Thyroid gland (tissue), 4 donors: ENCODE measurements around the gene PIP5KL1. TPM values are rescaled to one million over a fixed set of nuclear protein-coding genes. Genes with fewer than 3 reads are reported as not detected.
A peak's percentile ranks its signal among the peaks of the same experiment; 100 is the strongest.

Source experiments
- DNase-seq, 2 donors: peaks; one replicate each; pipeline ENCODE4 v3.0.0-alpha.2; 2019
- H3K27ac ChIP-seq, 3 donors: fragments of 200-600 bp; sonication (generic); 1 replicate in 2 of 3; 2 replicates in 1 of 3; pipeline ENCODE4 v1.5.1; 2016 to 2019; ENCODE audit warnings: mild to moderate bottlenecking in 1 of 3, moderate library complexity in 1 of 3
- H3K27me3 ChIP-seq: fragments of 200-600 bp; sonication (generic); one replicate; pipeline ENCODE4 v1.5.1; 2019
- H3K36me3 ChIP-seq, 2 donors: fragments of 200-600 bp; sonication (generic); one replicate each; pipeline ENCODE4 v1.5.1; 2016 to 2019
- H3K4me1 ChIP-seq, 2 donors: fragments of 200-600 bp; sonication (generic); one replicate each; pipeline ENCODE4 v1.5.1; 2017 to 2019
- H3K4me3 ChIP-seq, 3 donors: fragments of 200-600 bp; sonication (generic); replicated peaks in 1 of 3; 1 replicate in 2 of 3; 2 replicates in 1 of 3; pipeline ENCODE4 v1.5.1; 2016; ENCODE audit warnings: mild to moderate bottlenecking in 1 of 3
- H3K9me3 ChIP-seq: fragments of 200-600 bp; sonication (generic); one replicate; pipeline ENCODE4 v1.5.1; 2017
- CTCF ChIP-seq, 6 experiments: fragments of 200-600 bp in 3 of 6; fragments of 450-650 bp in 3 of 6; sonication (generic) in 3 of 6; IDR thresholded peaks; one replicate each; pipeline ENCODE4 v1.5.1; 2016 to 2019; ENCODE audit warnings: antibody characterized with exemption in 6 of 6, mild to moderate bottlenecking in 2 of 6, inconsistent platforms in 1 of 6, moderate library complexity in 1 of 6
- POLR2A ChIP-seq, 2 donors: fragments of 450-650 bp; IDR thresholded peaks; one replicate each; pipeline ENCODE4 v1.6.1; 2017; ENCODE audit warnings: antibody characterized with exemption in 2 of 2, mild to moderate bottlenecking in 2 of 2, moderate library complexity in 1 of 2
- WGBS, 2 donors: methylation state at CpG; one replicate each; pipeline ENCODE4 v1.1.5; 2017; 5-methylcytosine and 5-hydroxymethylcytosine counted together
- intact Hi-C: fragments of 100-400 bp; cut with DNase I; formaldehyde crosslinking; loops from one replicate; pipeline ENCODE4 v1.15.1; 2023
- total RNA-seq, 4 donors: library from RNA; depleted of rRNA; stranded (reverse); fragments of >200 nt; gene quantifications; one replicate each; pipeline ENCODE4 v1.2.3, GENCODE V29; 2016

PIP5KL1 gene
- total RNA-seq, 4 donors from 2014 or later, result 1.0 to 5.2 (median 1.6) TPM; not detected in 1

DNA sequence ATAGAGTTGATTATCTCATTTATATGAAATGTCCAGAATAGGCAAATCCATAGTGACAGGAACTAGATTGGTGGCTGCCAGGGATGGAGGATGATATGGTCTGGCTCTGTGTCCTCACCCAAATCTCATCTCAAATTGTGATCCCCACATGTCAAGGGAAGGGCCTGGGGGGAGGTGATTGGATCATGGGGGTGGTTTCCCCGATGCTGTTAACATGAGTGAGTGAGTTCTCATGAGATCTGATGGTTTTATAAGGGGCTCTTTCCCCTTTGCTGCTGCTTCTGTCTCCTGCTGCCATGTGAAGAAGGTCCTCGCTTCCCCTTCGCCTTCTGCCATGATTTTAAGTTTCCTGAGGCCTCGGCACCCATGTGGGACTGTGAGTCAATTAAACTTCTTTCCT is 28.8 kb upstream of the PIP5KL1 start:
- no peaks in the 10 kb centered on the region for H3K27me3 ChIP-seq
- H3K36me3 ChIP-seq, result no peaks in the 10 kb centered on the region
- TF ChIP-seq POLR2A (IDR thresholded peaks at IDR 0.05) (no peak), CTCF (IDR thresholded peaks at IDR 0.05) (no peak)
- 91 to 94% methylated on average over 4 of the region's 4 CpGs for WGBS, 2 donors
- H3K4me3 ChIP-seq, result no peak overlapping the region
- no peak for DNase-seq
- H3K9me3 ChIP-seq, result no peaks in the 10 kb centered on the region
- H3K27ac ChIP-seq, result no peak overlapping the region
- peaks cover 35 to 65% of the 10 kb centered on the region in 2 donors for H3K4me1 ChIP-seq
- intact Hi-C loops, result no loop called here

GRCh38 chr9:127958728-127959127 is 28.2 kb upstream of the PIP5KL1 start:
- 95 to 100% methylated on average over 1 of the region's 1 CpG for WGBS, 2 donors
- DNase-seq, result no peak
- H3K4me3 ChIP-seq, result no peak overlapping the region
- no peaks in the 10 kb centered on the region for H3K9me3 ChIP-seq
- H3K36me3 ChIP-seq, result no peaks in the 10 kb centered on the region
- no peak for TF ChIP-seq CTCF (IDR thresholded peaks at IDR 0.05)
- H3K27me3 ChIP-seq, result no peaks in the 10 kb centered on the region
- H3K4me1 ChIP-seq, result peaks cover 42 to 66% of the 10 kb centered on the region in 2 donors
- intact Hi-C loops, result no loop called here
- peak overlapping the region in 1 of 3 donors; percentile 1 for H3K27ac ChIP-seq

DNA sequence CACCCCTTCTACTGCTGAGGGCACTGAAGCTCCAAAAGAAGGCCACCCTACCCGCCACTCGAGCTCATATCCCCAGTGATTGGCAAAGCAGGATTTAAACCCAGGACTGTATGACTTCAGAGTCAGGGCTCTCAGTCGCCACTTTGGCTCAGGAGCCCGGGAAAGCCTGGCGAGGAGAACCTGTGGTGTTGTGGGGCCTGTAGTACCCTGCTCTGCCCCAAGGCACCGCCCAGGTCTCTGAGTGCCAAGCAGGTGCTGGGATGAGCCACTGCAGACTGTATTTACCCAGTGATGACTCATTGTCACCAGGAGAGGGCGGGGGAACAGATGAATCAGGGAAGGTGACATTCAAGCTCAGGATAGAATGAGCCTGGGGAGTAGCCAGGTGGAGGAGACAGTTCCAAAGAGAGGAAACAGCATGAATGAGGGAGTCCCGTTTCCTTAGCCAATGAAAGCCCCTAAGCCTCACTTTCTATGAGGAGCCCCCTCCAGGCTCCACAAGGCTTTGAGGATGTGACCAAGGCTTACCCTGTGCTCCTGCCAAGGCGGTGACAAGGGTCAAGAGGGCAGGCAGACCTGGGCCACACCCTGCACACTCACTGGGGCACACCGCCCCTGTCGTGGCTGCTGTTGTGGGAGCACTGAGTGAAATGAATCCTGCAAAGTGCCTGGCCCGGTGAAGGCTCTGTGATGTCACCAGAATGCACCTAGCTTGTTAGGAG is 24.9 kb upstream of the PIP5KL1 start:
- H3K27ac ChIP-seq, result peak overlapping the region; percentile 41 to 85 (median 84)

GRCh38 chr9:127954831-127955293 is 24.3 kb upstream of the PIP5KL1 start:
- 72 to 76% methylated on average over 4 to 12 of the region's 13 CpGs for WGBS, 2 donors
- Histone ChIP-seq H3K4me3 (no peak overlapping the region), H3K4me1 (peaks cover 36 to 54% of the 10 kb centered on the region in 2 donors), H3K9me3 (no peaks in the 10 kb centered on the region), H3K36me3 (no peaks in the 10 kb centered on the region), H3K27ac (peak overlapping the region; percentile 33 to 85 (median 84)), H3K27me3 (no peaks in the 10 kb centered on the region)
- intact Hi-C loops, result no loop called here
- no peak for TF ChIP-seq CTCF (IDR thresholded peaks at IDR 0.05)
- TF ChIP-seq POLR2A (IDR thresholded peaks at IDR 0.05), result no peak
- no peak for DNase-seq

More for the DNA sequence above, 24.9 kb upstream of the PIP5KL1 start:
- no peak for TF ChIP-seq POLR2A (IDR thresholded peaks at IDR 0.05)
- TF ChIP-seq CTCF (IDR thresholded peaks at IDR 0.05), result peak in 5 of 6 experiments; percentile 21 to 70 (median 50)
- intact Hi-C loops, result no loop called here
- H3K4me3 ChIP-seq, result no peak overlapping the region
- WGBS, 2 donors, result 68 to 80% methylated on average over 8 to 9 of the region's 12 CpGs
- peak; percentile 73 to 83 for DNase-seq
- H3K4me1 ChIP-seq, result peaks cover 37 to 60% of the 10 kb centered on the region in 2 donors
- H3K9me3 ChIP-seq, result no peaks in the 10 kb centered on the region
- no peaks in the 10 kb centered on the region for H3K36me3 ChIP-seq
- no peaks in the 10 kb centered on the region for H3K27me3 ChIP-seq

GRCh38 chr9:127953768-127954505 is 23.4 kb upstream of the PIP5KL1 start:
- Histone ChIP-seq H3K36me3 (no peaks in the 10 kb centered on the region), H3K27ac (peak overlapping the region in 2 of 3 donors; percentile 84 to 85), H3K4me3 (no peak overlapping the region), H3K4me1 (peaks cover 36 to 54% of the 10 kb centered on the region in 2 donors), H3K27me3 (no peaks in the 10 kb centered on the region), H3K9me3 (no peaks in the 10 kb centered on the region)
- DNase-seq, result no peak
- intact Hi-C loops, result no loop called here
- WGBS, 2 donors, result 83 to 87% methylated on average over 12 to 16 of the region's 17 CpGs
- TF ChIP-seq POLR2A (IDR thresholded peaks at IDR 0.05) (no peak), CTCF (IDR thresholded peaks at IDR 0.05) (no peak)
